Epithelial cell of esophagus (primary cell): Measurements from ENCODE around the gene RAPGEF6.

ENCODE experiments used
- DNase-seq: peaks from one replicate; pipeline ENCODE4 v3.0.0; 2010; ENCODE audit warnings: low read depth
- H3K4me3 ChIP-seq: 2 replicates; pipeline ENCODE4 v1.5.1; 2011; ENCODE audit warnings: mild to moderate bottlenecking, low read length, control low read depth
- TF ChIP-seq, protein P1 (sequence below): IDR thresholded peaks from 2 replicates; pipeline ENCODE4 v1.5.1; 2011; ENCODE audit warnings: low read depth, mild to moderate bottlenecking, low read length, control low read depth, inconsistent platforms; ENCODE audit not compliant: insufficient read depth; ENCODE audit errors: missing control alignments

Gene RAPGEF6

GRCh38 chr5:131575660-131576227, 59.3 kb downstream of the RAPGEF6 start:
- TF ChIP-seq, protein P1, sequence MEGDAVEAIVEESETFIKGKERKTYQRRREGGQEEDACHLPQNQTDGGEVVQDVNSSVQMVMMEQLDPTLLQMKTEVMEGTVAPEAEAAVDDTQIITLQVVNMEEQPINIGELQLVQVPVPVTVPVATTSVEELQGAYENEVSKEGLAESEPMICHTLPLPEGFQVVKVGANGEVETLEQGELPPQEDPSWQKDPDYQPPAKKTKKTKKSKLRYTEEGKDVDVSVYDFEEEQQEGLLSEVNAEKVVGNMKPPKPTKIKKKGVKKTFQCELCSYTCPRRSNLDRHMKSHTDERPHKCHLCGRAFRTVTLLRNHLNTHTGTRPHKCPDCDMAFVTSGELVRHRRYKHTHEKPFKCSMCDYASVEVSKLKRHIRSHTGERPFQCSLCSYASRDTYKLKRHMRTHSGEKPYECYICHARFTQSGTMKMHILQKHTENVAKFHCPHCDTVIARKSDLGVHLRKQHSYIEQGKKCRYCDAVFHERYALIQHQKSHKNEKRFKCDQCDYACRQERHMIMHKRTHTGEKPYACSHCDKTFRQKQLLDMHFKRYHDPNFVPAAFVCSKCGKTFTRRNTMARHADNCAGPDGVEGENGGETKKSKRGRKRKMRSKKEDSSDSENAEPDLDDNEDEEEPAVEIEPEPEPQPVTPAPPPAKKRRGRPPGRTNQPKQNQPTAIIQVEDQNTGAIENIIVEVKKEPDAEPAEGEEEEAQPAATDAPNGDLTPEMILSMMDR: no peak
- H3K4me3 ChIP-seq: no peak overlapping the region
- no peak for DNase-seq

DNA sequence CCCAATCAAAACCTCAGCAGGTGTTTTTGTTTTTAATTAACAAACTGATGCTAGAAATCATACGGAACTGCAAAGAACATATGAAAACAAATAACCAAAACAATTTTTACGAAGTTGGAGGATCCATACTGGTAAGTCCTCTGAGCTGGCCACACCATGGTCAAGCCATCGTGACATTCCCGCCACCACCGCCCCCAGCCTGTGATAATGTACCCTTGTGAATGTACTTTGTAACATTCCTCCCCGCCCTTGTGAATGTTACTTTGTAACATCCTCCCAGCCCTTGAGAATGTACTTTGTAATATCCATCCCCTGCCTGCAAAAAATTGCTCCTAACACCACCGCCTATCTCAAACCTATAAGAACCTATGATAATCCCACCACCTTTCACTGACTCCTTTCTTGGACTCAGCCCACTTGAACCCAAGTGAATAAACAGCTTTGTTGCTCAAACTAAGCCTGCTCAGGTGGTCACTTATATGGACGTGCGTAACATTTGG, 63.3 kb downstream of the RAPGEF6 start:
- TF ChIP-seq, protein P1: no peak
- no peak overlapping the region for H3K4me3 ChIP-seq
- DNase-seq: no peak

DNA sequence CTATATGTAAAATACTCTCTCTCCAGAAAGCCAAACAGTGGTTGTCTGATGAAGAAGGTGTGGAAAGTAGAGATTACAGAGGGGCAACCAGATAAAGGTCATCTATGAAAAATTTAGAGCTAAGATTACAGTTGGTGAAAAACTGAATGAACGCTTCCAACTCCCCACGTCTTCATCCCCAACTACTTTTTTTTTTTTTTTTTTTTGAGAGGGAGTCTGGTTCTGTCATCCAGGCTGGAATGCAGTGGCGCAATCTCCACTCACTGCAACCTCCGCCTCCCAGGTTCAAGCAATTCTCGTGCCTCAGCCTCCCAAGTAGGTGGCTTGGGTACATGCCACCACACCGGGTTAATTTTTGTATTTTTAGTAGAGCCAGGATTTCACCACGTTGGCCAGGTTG, 64.3 kb downstream of the RAPGEF6 start:
- TF ChIP-seq, protein P1: no peak
- DNase-seq: no peak
- no peak overlapping the region for H3K4me3 ChIP-seq

- TF ChIP-seq, protein P1: no peak
- no peak for DNase-seq
- H3K4me3 ChIP-seq: no peak overlapping the region
Observed at GRCh38 chr5:131564229-131564652, 70.8 kb downstream of the RAPGEF6 start.

DNA sequence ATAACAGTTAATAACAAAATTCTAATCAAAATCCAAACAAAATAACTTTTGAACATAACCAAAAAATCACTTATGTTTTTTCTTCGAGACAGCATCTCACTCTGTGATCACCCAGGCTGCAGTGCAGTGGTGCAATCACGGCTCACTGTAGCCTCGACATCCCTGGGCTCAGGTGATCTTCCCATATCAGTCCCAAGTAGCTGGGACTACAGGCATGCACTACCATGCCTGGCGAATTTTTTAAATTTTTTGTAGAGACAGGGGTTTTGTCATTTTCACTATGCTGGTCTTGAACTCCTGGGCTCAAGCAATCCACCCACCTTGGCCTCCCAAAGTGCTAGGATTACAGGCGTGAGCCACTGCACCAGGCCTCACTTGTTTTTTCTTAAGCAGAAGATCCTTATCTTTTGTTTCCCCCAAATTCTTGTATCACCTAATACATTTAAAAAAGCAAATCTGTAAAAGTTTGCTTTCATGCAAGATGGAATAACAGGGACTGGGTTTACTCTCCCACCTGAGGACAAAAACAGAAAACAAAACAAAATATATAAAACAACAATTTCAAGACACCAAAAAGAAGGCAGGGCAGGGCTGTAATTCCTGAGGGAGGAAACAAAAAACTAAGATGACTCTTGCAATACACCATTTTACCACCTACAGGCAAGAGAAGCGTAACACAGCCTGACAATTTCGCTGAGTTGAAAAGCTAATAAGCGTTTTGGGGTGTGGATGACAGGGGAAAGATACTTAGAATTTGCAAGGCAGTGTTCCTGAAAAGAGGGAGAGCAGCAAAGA, 71.4 kb downstream of the RAPGEF6 start:
- DNase-seq: no peak
- TF ChIP-seq, protein P1: peak; percentile 7

GRCh38 chr5:131550606-131551005, 84.4 kb downstream of the RAPGEF6 start:
- TF ChIP-seq, protein P1: no peak
- H3K4me3 ChIP-seq: no peak overlapping the region
- DNase-seq: no peak

More for the DNA sequence above, 71.4 kb downstream of the RAPGEF6 start:
- no peak overlapping the region for H3K4me3 ChIP-seq
